Gastroesophageal sphincter (tissue), 4 donors: ENCODE results near the gene EIF4A3. TPM values are rescaled to one million over a fixed set of nuclear protein-coding genes. Genes with fewer than 3 reads are reported as not detected.

Source experiments
- ATAC-seq: fragments of 150-250 bp; one replicate; pipeline ENCODE4 v1.9.1; 2016; ENCODE audit warnings: mild to moderate bottlenecking, moderate library complexity
- H3K27ac ChIP-seq, 4 donors: fragments of 200-600 bp; sonication (generic) in 3 of 4; 1 replicate in 3 of 4; 2 replicates in 1 of 4; pipeline ENCODE4 v1.5.1; 2016 to 2019
- H3K27me3 ChIP-seq: fragments of 200-600 bp; sonication (generic); one replicate; pipeline ENCODE4 v1.5.1; 2019
- H3K36me3 ChIP-seq, 2 donors: fragments of 200-600 bp; sonication (generic); one replicate each; pipeline ENCODE4 v1.5.1; 2019; ENCODE audit warnings: control low read depth in 1 of 2
- H3K4me1 ChIP-seq, 3 donors: fragments of 200-600 bp; sonication (generic); 1 replicate in 2 of 3; 2 replicates in 1 of 3; pipeline ENCODE4 v1.5.1; 2016 to 2019; ENCODE audit warnings: control low read depth in 2 of 3
- H3K4me3 ChIP-seq, 2 donors: fragments of 200-600 bp; sonication (generic); one replicate each; pipeline ENCODE4 v1.5.1; 2019; ENCODE audit warnings: mild to moderate bottlenecking in 1 of 2, moderate library complexity in 1 of 2
- H3K9me3 ChIP-seq, 3 donors: fragments of 200-600 bp; sonication (generic); one replicate each; pipeline ENCODE4 v1.5.1; 2017 to 2019; ENCODE audit warnings: control low read depth in 2 of 3
- CTCF ChIP-seq, 4 experiments: fragments of 200-600 bp in 2 of 4; fragments of 450-650 bp in 2 of 4; sonication (generic) in 1 of 4; IDR thresholded peaks; one replicate each; pipeline ENCODE4 v1.5.1; 2017 to 2019; ENCODE audit warnings: antibody characterized with exemption in 4 of 4, mild to moderate bottlenecking in 2 of 4, moderate library complexity in 2 of 4
- EP300 ChIP-seq: sonication (generic); formaldehyde crosslinking; IDR thresholded peaks from one replicate; pipeline ENCODE4 v1.6.1; 2017; ENCODE audit warnings: antibody characterized with exemption, mild to moderate bottlenecking
- POLR2A ChIP-seq, 2 donors: fragments of 450-650 bp; IDR thresholded peaks; one replicate each; pipeline ENCODE4 v1.6.1; 2017; ENCODE audit warnings: antibody characterized with exemption in 2 of 2, mild to moderate bottlenecking in 2 of 2, moderate library complexity in 1 of 2
- POLR2AphosphoS5 ChIP-seq: sonication (generic); formaldehyde crosslinking; IDR thresholded peaks from one replicate; pipeline ENCODE4 v1.6.1; 2017; ENCODE audit warnings: antibody characterized with exemption
- WGBS, 2 donors: methylation state at CpG; one replicate each; pipeline ENCODE4 v1.1.5; 2018; ENCODE audit warnings: low coverage in 1 of 2; 5-methylcytosine and 5-hydroxymethylcytosine counted together
- total RNA-seq, 4 donors: library from RNA; depleted of rRNA; stranded (reverse); fragments of >200 nt; gene quantifications; one replicate each; pipeline ENCODE4 v1.1.0, GENCODE V29; 2016

EIF4A3 gene
- total RNA-seq, 4 donors from 2014 or later: 37.9 to 61.6 (median 49.0) TPM

- peaks cover 77% of the 10 kb centered on the region for H3K27me3 ChIP-seq
- peaks cover 0 to 22% (median 0%) of the 10 kb centered on the region in 3 donors for H3K4me1 ChIP-seq
- H3K9me3 ChIP-seq: no peaks in the 10 kb centered on the region
- H3K4me3 ChIP-seq: no peak overlapping the region
- ATAC-seq: peak; percentile 19
- H3K36me3 ChIP-seq: no peaks in the 10 kb centered on the region
- TF ChIP-seq POLR2A (IDR thresholded peaks at IDR 0.05) (no peak), EP300 (no peak), CTCF (IDR thresholded peaks at IDR 0.05) (no peak), POLR2AphosphoS5 (no peak)
- no peak overlapping the region for H3K27ac ChIP-seq
- WGBS, 2 donors: 30 to 51% methylated on average over 14 to 23 of the region's 29 CpGs
Measured at GRCh38 chr17:80191865-80192661, 45.1 kb upstream of the EIF4A3 start.

GRCh38 chr17:80191192-80191591, 44.3 kb upstream of the EIF4A3 start:
- no peak for TF ChIP-seq POLR2A (IDR thresholded peaks at IDR 0.05)
- TF ChIP-seq POLR2AphosphoS5: no peak
- TF ChIP-seq EP300: no peak
- no peak for TF ChIP-seq CTCF (IDR thresholded peaks at IDR 0.05)
- Histone ChIP-seq H3K27ac (no peak overlapping the region), H3K4me3 (no peak overlapping the region), H3K27me3 (peaks cover 69% of the 10 kb centered on the region), H3K36me3 (no peaks in the 10 kb centered on the region), H3K9me3 (no peaks in the 10 kb centered on the region), H3K4me1 (peaks cover 0 to 22% (median 0%) of the 10 kb centered on the region in 3 donors)
- 80 to 100% methylated on average over 1 of the region's 20 CpGs for WGBS, 2 donors
- ATAC-seq: no peak

- no peaks in the 10 kb centered on the region for H3K9me3 ChIP-seq
- WGBS, 2 donors: 90% methylated on average over 5 of the region's 10 CpGs; no CpG with 5 or more reads in 1 of the 2 donors
- ATAC-seq: no peak
Measured at GRCh38 chr17:80190716-80191115, 43.8 kb upstream of the EIF4A3 start.

GRCh38 chr17:80189611-80190010, 42.7 kb upstream of the EIF4A3 start:
- 70% methylated on average over 2 of the region's 23 CpGs; no CpG with 5 or more reads in 1 of the 2 donors for WGBS, 2 donors
- ATAC-seq: no peak

More at GRCh38 chr17:80190716-80191115, 43.8 kb upstream of the EIF4A3 start:
- Histone ChIP-seq H3K27ac (no peak overlapping the region), H3K27me3 (peaks cover 64% of the 10 kb centered on the region), H3K4me1 (peaks cover 0 to 22% (median 0%) of the 10 kb centered on the region in 3 donors), H3K4me3 (no peak overlapping the region), H3K36me3 (no peaks in the 10 kb centered on the region)
- TF ChIP-seq CTCF (IDR thresholded peaks at IDR 0.05): no peak
- no peak for TF ChIP-seq POLR2A (IDR thresholded peaks at IDR 0.05)
- TF ChIP-seq POLR2AphosphoS5: no peak
- TF ChIP-seq EP300: no peak

More at GRCh38 chr17:80189611-80190010, 42.7 kb upstream of the EIF4A3 start:
- H3K27ac ChIP-seq: no peak overlapping the region
- peaks cover 0 to 22% (median 0%) of the 10 kb centered on the region in 3 donors for H3K4me1 ChIP-seq
- no peak overlapping the region for H3K4me3 ChIP-seq
- TF ChIP-seq EP300: no peak
- TF ChIP-seq POLR2AphosphoS5: no peak
- no peak for TF ChIP-seq POLR2A (IDR thresholded peaks at IDR 0.05)
- TF ChIP-seq CTCF (IDR thresholded peaks at IDR 0.05): no peak
- no peaks in the 10 kb centered on the region for H3K9me3 ChIP-seq
- H3K36me3 ChIP-seq: no peaks in the 10 kb centered on the region
- peaks cover 53% of the 10 kb centered on the region for H3K27me3 ChIP-seq
